Activated naive CD8-positive, alpha-beta T cell (primary cell): ENCODE measurements around the gene ZNF264.
"Not testable (repeated sequence)": the region's sequence is repeated elsewhere in the genome, so short reads cannot be mapped to it uniquely, and the experiment has no call there.

Experiments
- H3K27ac Mint-ChIP-seq: one replicate; pipeline ENCODE4 v1.8.0; 2021; ENCODE audit warnings: mixed read lengths
- H3K27me3 Mint-ChIP-seq: one replicate; pipeline ENCODE4 v1.8.0; 2021; ENCODE audit warnings: mixed read lengths
- H3K36me3 Mint-ChIP-seq: one replicate; pipeline ENCODE4 v1.8.0; 2021; ENCODE audit warnings: mixed read lengths
- H3K4me1 Mint-ChIP-seq: one replicate; pipeline ENCODE4 v1.8.0; 2021; ENCODE audit warnings: low read depth, mixed read lengths
- H3K4me3 Mint-ChIP-seq: one replicate; pipeline ENCODE4 v1.8.0; 2021; ENCODE audit warnings: mild to moderate bottlenecking, mixed read lengths
- H3K9me3 Mint-ChIP-seq: one replicate; pipeline ENCODE4 v1.8.0; 2021; ENCODE audit warnings: low read depth, mixed read lengths

ZNF264 gene

GRCh38 chr19:57231686-57232085 is 40.4 kb downstream of the ZNF264 start:
- H3K9me3 Mint-ChIP-seq = peaks cover 7% of the 10 kb centered on the region
- H3K4me3 Mint-ChIP-seq = no peak overlapping the region
- no peaks in the 10 kb centered on the region for H3K27me3 Mint-ChIP-seq
- peaks cover 13% of the 10 kb centered on the region for H3K36me3 Mint-ChIP-seq
- H3K4me1 Mint-ChIP-seq = no peaks in the 10 kb centered on the region
- no peak overlapping the region for H3K27ac Mint-ChIP-seq

- Mint-ChIP-seq H3K36me3 (peaks cover 9% of the 10 kb centered on the region), H3K27ac (no peak overlapping the region), H3K27me3 (no peaks in the 10 kb centered on the region), H3K4me1 (no peaks in the 10 kb centered on the region), H3K4me3 (no peak overlapping the region), H3K9me3 (peaks cover 3% of the 10 kb centered on the region)
These were observed 41.9 kb downstream of the ZNF264 start for GRCh38 chr19:57233207-57233606.

- H3K27ac Mint-ChIP-seq = peak overlapping the region; percentile 89
- H3K9me3 Mint-ChIP-seq = no peaks in the 10 kb centered on the region
- H3K36me3 Mint-ChIP-seq = peaks cover 15% of the 10 kb centered on the region
- H3K4me1 Mint-ChIP-seq = peaks cover 37% of the 10 kb centered on the region
- peak overlapping the region; percentile 93 for H3K4me3 Mint-ChIP-seq
- no peaks in the 10 kb centered on the region for H3K27me3 Mint-ChIP-seq
These were observed 48.6 kb downstream of the ZNF264 start for GRCh38 chr19:57239982-57240310.

GRCh38 chr19:57240311-57241090 is 49.2 kb downstream of the ZNF264 start, which contains the start of gene ZNF805:
Gene ZNF805, plus strand, starts transcription at chr19:57240632. Its CDS starts 260 bp downstream, at chr19:57240892.
- Mint-ChIP-seq H3K27ac (peak within 1 kb of the TSS; percentile 89), H3K4me1 (peaks cover 37% of the 10 kb centered on the region), H3K4me3 (peak within 1 kb of the TSS; percentile 93), H3K27me3 (no peaks in the 10 kb centered on the region), H3K9me3 (no peaks in the 10 kb centered on the region), H3K36me3 (peaks cover 18% of the 10 kb centered on the region)

GRCh38 chr19:57241176-57241575 is 49.9 kb downstream of the ZNF264 start:
- H3K4me3 Mint-ChIP-seq = peak overlapping the region; percentile 93
- H3K27me3 Mint-ChIP-seq = no peaks in the 10 kb centered on the region
- H3K36me3 Mint-ChIP-seq = peaks cover 20% of the 10 kb centered on the region
- no peaks in the 10 kb centered on the region for H3K9me3 Mint-ChIP-seq
- peaks cover 37% of the 10 kb centered on the region for H3K4me1 Mint-ChIP-seq
- H3K27ac Mint-ChIP-seq = peak overlapping the region; percentile 89

- H3K4me1 Mint-ChIP-seq = peaks cover 37% of the 10 kb centered on the region
- H3K4me3 Mint-ChIP-seq = peak overlapping the region; percentile 93
- no peaks in the 10 kb centered on the region for H3K27me3 Mint-ChIP-seq
- no peak overlapping the region for H3K27ac Mint-ChIP-seq
- H3K36me3 Mint-ChIP-seq = peaks cover 27% of the 10 kb centered on the region
- H3K9me3 Mint-ChIP-seq = no peaks in the 10 kb centered on the region
These were observed 51.5 kb downstream of the ZNF264 start for GRCh38 chr19:57242821-57243220.

- no peak overlapping the region for H3K4me3 Mint-ChIP-seq
- no peaks in the 10 kb centered on the region for H3K9me3 Mint-ChIP-seq
- peak overlapping the region; percentile 46 for H3K27ac Mint-ChIP-seq
- no peaks in the 10 kb centered on the region for H3K27me3 Mint-ChIP-seq
- peaks cover 37% of the 10 kb centered on the region for H3K4me1 Mint-ChIP-seq
- peaks cover 33% of the 10 kb centered on the region for H3K36me3 Mint-ChIP-seq
These were observed 53.2 kb downstream of the ZNF264 start for GRCh38 chr19:57244513-57244912.

- Mint-ChIP-seq H3K27ac (no peak overlapping the region), H3K4me1 (peaks cover 35% of the 10 kb centered on the region), H3K9me3 (no peaks in the 10 kb centered on the region), H3K27me3 (no peaks in the 10 kb centered on the region), H3K36me3 (peaks cover 35% of the 10 kb centered on the region), H3K4me3 (no peak overlapping the region)
These were observed 53.8 kb downstream of the ZNF264 start for GRCh38 chr19:57245066-57245465.

- peaks cover 39% of the 10 kb centered on the region for H3K36me3 Mint-ChIP-seq
- H3K27me3 Mint-ChIP-seq = no peaks in the 10 kb centered on the region
- no peak overlapping the region for H3K4me3 Mint-ChIP-seq
- peaks cover 31% of the 10 kb centered on the region for H3K4me1 Mint-ChIP-seq
- H3K27ac Mint-ChIP-seq = no peak overlapping the region
- peaks cover 6% of the 10 kb centered on the region for H3K9me3 Mint-ChIP-seq
These were observed 54.7 kb downstream of the ZNF264 start for GRCh38 chr19:57245959-57246358.

- peaks cover 6% of the 10 kb centered on the region for H3K4me1 Mint-ChIP-seq
- H3K36me3 Mint-ChIP-seq = peaks cover 65% of the 10 kb centered on the region
- H3K27ac Mint-ChIP-seq = no peak overlapping the region
- peaks cover 14% of the 10 kb centered on the region for H3K9me3 Mint-ChIP-seq
- no peaks in the 10 kb centered on the region for H3K27me3 Mint-ChIP-seq
- no peak overlapping the region for H3K4me3 Mint-ChIP-seq
These were observed 57.3 kb downstream of the ZNF264 start for GRCh38 chr19:57248646-57249045.

- no peaks in the 10 kb centered on the region for H3K27me3 Mint-ChIP-seq
- H3K27ac Mint-ChIP-seq = no peak overlapping the region
- peaks cover 2% of the 10 kb centered on the region for H3K4me1 Mint-ChIP-seq
- H3K9me3 Mint-ChIP-seq = peaks cover 15% of the 10 kb centered on the region
- H3K36me3 Mint-ChIP-seq = peaks cover 72% of the 10 kb centered on the region
- H3K4me3 Mint-ChIP-seq = no peak overlapping the region
These were observed 58.0 kb downstream of the ZNF264 start for GRCh38 chr19:57249329-57249728.

GRCh38 chr19:57253767-57254166 is 62.5 kb downstream of the ZNF264 start:
- peaks cover 40% of the 10 kb centered on the region for H3K9me3 Mint-ChIP-seq
- H3K36me3 Mint-ChIP-seq = peaks cover 73% of the 10 kb centered on the region
- not testable (repeated sequence) for H3K4me1 Mint-ChIP-seq, H3K4me3 Mint-ChIP-seq, H3K27ac Mint-ChIP-seq, H3K27me3 Mint-ChIP-seq

- no peak overlapping the region for H3K27ac Mint-ChIP-seq
- no peaks in the 10 kb centered on the region for H3K27me3 Mint-ChIP-seq
- peaks cover 51% of the 10 kb centered on the region for H3K9me3 Mint-ChIP-seq
- H3K36me3 Mint-ChIP-seq = peaks cover 67% of the 10 kb centered on the region
- H3K4me1 Mint-ChIP-seq = no peaks in the 10 kb centered on the region
- no peak overlapping the region for H3K4me3 Mint-ChIP-seq
These were observed 70.7 kb downstream of the ZNF264 start for GRCh38 chr19:57262044-57262443.

- Mint-ChIP-seq H3K27ac (no peak overlapping the region), H3K4me3 (no peak overlapping the region), H3K36me3 (peaks cover 67% of the 10 kb centered on the region), H3K9me3 (peaks cover 49% of the 10 kb centered on the region), H3K27me3 (no peaks in the 10 kb centered on the region), H3K4me1 (no peaks in the 10 kb centered on the region)
These were observed 72.0 kb downstream of the ZNF264 start for GRCh38 chr19:57263244-57263741.

- no peak overlapping the region for H3K4me3 Mint-ChIP-seq
- H3K27ac Mint-ChIP-seq = no peak overlapping the region
- no peaks in the 10 kb centered on the region for H3K27me3 Mint-ChIP-seq
- H3K4me1 Mint-ChIP-seq = peaks cover 1% of the 10 kb centered on the region
- peaks cover 29% of the 10 kb centered on the region for H3K9me3 Mint-ChIP-seq
- H3K36me3 Mint-ChIP-seq = peaks cover 45% of the 10 kb centered on the region
These were observed 76.0 kb downstream of the ZNF264 start for GRCh38 chr19:57267291-57267690.
